Measurements from ENCODE around the gene SLC41A1. TPM values are rescaled to one million over a fixed set of nuclear protein-coding genes. Genes with fewer than 3 reads are reported as not detected.
A peak's percentile ranks its signal among the peaks of the same experiment; 100 is the strongest.

Gene SLC41A1
- total RNA-seq, 1 experiment from 2014 or later: 16.1 TPM

GRCh38 chr1:205817988-205818387, 5.0 kb upstream of the SLC41A1 start:
- DNase-seq (ENCODE audit: low spot score): no peak
- CTCF ChIA-PET: no interaction called here
- BruUV-seq (replicated peaks): no TSS peak
- no peaks in the 10 kb centered on the region for H3K9me3 ChIP-seq (ENCODE audit: low read depth, low read length, poor library complexity, severe bottlenecking)
- POLR2A ChIA-PET (ENCODE audit: low non-redundant PET): no interaction called here
- no peak overlapping the region for H3K27ac ChIP-seq (ENCODE audit: low read depth, low read length, poor library complexity, severe bottlenecking)
- no peak for TF ChIP-seq EZH2 (IDR thresholded peaks at IDR 0.05; ENCODE audit: borderline replicate concordance, low read depth, low read length, poor library complexity, severe bottlenecking)
- no peak for TF ChIP-seq CTCF (conservative IDR thresholded peaks at IDR 0.05; ENCODE audit: low read depth, low read length)
- intact Hi-C loops (cut with micrococcal nuclease; ENCODE audit: unreplicated experiment): no loop called here
- H3K4me1 ChIP-seq (ENCODE audit: insufficient read depth, low read length, poor library complexity, severe bottlenecking): no peaks in the 10 kb centered on the region
- peaks cover 20% of the 10 kb centered on the region for H3K27me3 ChIP-seq (replicated peaks; ENCODE audit: insufficient read depth, low read depth, low read length, poor library complexity)
- H3K36me3 ChIP-seq (ENCODE audit: insufficient read depth, low read length, poor library complexity, severe bottlenecking): no peaks in the 10 kb centered on the region
- H3K4me3 ChIP-seq (ENCODE audit: low read depth, low read length, poor library complexity, severe bottlenecking): no peak overlapping the region

DNA sequence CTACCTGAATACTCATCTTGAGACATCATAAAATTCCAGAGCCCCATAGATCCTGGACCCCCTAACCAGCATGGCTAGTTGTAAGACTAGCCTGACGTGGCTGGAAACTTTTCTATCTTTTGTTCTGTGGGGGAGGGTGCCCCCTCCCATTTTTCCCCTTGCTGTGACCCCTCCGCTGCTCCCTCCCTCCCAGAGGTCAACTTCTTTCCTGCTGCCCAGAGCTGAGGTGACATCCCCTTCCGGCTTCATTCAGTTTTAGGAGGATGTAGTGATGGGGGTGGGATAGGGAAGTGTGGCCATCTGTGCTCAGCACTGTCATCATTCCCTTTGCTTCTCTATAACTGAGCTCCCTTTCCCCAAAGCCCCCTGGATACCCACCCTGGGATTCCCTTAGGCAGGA, 4.4 kb upstream of the SLC41A1 start:
- no peak for TF ChIP-seq EZH2 (IDR thresholded peaks at IDR 0.05; ENCODE audit: borderline replicate concordance, low read depth, low read length, poor library complexity, severe bottlenecking)
- no peak for TF ChIP-seq CTCF (conservative IDR thresholded peaks at IDR 0.05; ENCODE audit: low read depth, low read length)
- BruUV-seq (replicated peaks): no TSS peak
- POLR2A ChIA-PET (ENCODE audit: low non-redundant PET): no interaction called here
- intact Hi-C loops (cut with micrococcal nuclease; ENCODE audit: unreplicated experiment): no loop called here
- Histone ChIP-seq H3K4me1 (ENCODE audit: insufficient read depth, low read length, poor library complexity, severe bottlenecking) (no peaks in the 10 kb centered on the region), H3K9me3 (ENCODE audit: low read depth, low read length, poor library complexity, severe bottlenecking) (no peaks in the 10 kb centered on the region), H3K36me3 (ENCODE audit: insufficient read depth, low read length, poor library complexity, severe bottlenecking) (no peaks in the 10 kb centered on the region), H3K27me3 (replicated peaks; ENCODE audit: insufficient read depth, low read depth, low read length, poor library complexity) (peaks cover 20% of the 10 kb centered on the region), H3K4me3 (ENCODE audit: low read depth, low read length, poor library complexity, severe bottlenecking) (no peak overlapping the region), H3K27ac (ENCODE audit: low read depth, low read length, poor library complexity, severe bottlenecking) (no peak overlapping the region)
- CTCF ChIA-PET: no interaction called here
- DNase-seq (ENCODE audit: low spot score): no peak

GRCh38 chr1:205813755-205814058, 709 bp upstream of the SLC41A1 start:
- H3K4me3 ChIP-seq (ENCODE audit: low read depth, low read length, poor library complexity, severe bottlenecking): peak overlapping the region; percentile 84
- intact Hi-C loops (cut with micrococcal nuclease; ENCODE audit: unreplicated experiment): loop anchor here (2.0 kb wide), 1 partner anchor 65 kb away; no protein-coding TSS in a partner anchor
- peaks cover 7% of the 10 kb centered on the region for H3K36me3 ChIP-seq (ENCODE audit: insufficient read depth, low read length, poor library complexity, severe bottlenecking)
- no peak for DNase-seq (ENCODE audit: low spot score)
- peaks cover 11% of the 10 kb centered on the region for H3K27me3 ChIP-seq (replicated peaks; ENCODE audit: insufficient read depth, low read depth, low read length, poor library complexity)
- H3K27ac ChIP-seq (ENCODE audit: low read depth, low read length, poor library complexity, severe bottlenecking): no peak overlapping the region
- ChIA-PET CTCF (no interaction called here), POLR2A (ENCODE audit: low non-redundant PET) (no interaction called here)
- no peaks in the 10 kb centered on the region for H3K9me3 ChIP-seq (ENCODE audit: low read depth, low read length, poor library complexity, severe bottlenecking)
- peaks cover 20% of the 10 kb centered on the region for H3K4me1 ChIP-seq (ENCODE audit: insufficient read depth, low read length, poor library complexity, severe bottlenecking)
- no peak for TF ChIP-seq CTCF (conservative IDR thresholded peaks at IDR 0.05; ENCODE audit: low read depth, low read length)
- TF ChIP-seq EZH2 (IDR thresholded peaks at IDR 0.05; ENCODE audit: borderline replicate concordance, low read depth, low read length, poor library complexity, severe bottlenecking): no peak
- no TSS peak for BruUV-seq (replicated peaks)

Measured in A673 (cell line).